H9 (cell line): ENCODE results near the gene CPM. TPM values are rescaled to one million over a fixed set of nuclear protein-coding genes. Genes with fewer than 3 reads are reported as not detected.

Experiments
- DNase-seq: peaks from one replicate; pipeline ENCODE4 v3.0.0-alpha.2; 2017
- H2AFZ ChIP-seq: one replicate; pipeline ENCODE4 v1.6.1; 2013; ENCODE audit warnings: mild to moderate bottlenecking, low read length, control low read depth, moderate library complexity
- H2AK5ac ChIP-seq: 2 replicates; pipeline ENCODE4 v1.6.1; 2013; ENCODE audit warnings: low read length, control low read depth, mixed read lengths; ENCODE audit not compliant: insufficient read length
- H2BK120ac ChIP-seq: one replicate; pipeline ENCODE4 v1.6.1; 2013; ENCODE audit warnings: low read depth, mild to moderate bottlenecking, low read length, control low read depth, inconsistent platforms; ENCODE audit not compliant: poor library complexity, severe bottlenecking
- H2BK12ac ChIP-seq: 2 replicates; pipeline ENCODE4 v1.6.1; 2013; ENCODE audit warnings: low read length, control low read depth, mixed read lengths, low read depth; ENCODE audit not compliant: insufficient read length
- H2BK15ac ChIP-seq: 2 replicates; pipeline ENCODE4 v1.6.1; 2013; ENCODE audit warnings: low read depth, low read length, control low read depth
- H2BK20ac ChIP-seq: one replicate; pipeline ENCODE4 v1.6.1; 2013; ENCODE audit warnings: low read depth, mild to moderate bottlenecking, low read length, control low read depth, inconsistent platforms; ENCODE audit not compliant: poor library complexity, severe bottlenecking
- H2BK5ac ChIP-seq: 2 replicates; pipeline ENCODE4 v1.6.1; 2013; ENCODE audit warnings: low read length, control low read depth, mixed read lengths; ENCODE audit not compliant: insufficient read length
- H3K14ac ChIP-seq: 2 replicates; pipeline ENCODE4 v1.6.1; 2013; ENCODE audit warnings: low read length, control low read depth; ENCODE audit not compliant: insufficient read depth
- H3K18ac ChIP-seq: 2 replicates; pipeline ENCODE4 v1.6.1; 2013; ENCODE audit warnings: low read depth, mild to moderate bottlenecking, mixed read lengths, low read length, control low read depth; ENCODE audit not compliant: insufficient read length
- H3K23ac ChIP-seq: 2 replicates; pipeline ENCODE4 v1.6.1; 2013; ENCODE audit warnings: low read length, control low read depth, mixed read lengths, low read depth; ENCODE audit not compliant: insufficient read length
- H3K23me2 ChIP-seq: 2 replicates; pipeline ENCODE4 v1.6.1; 2013; ENCODE audit warnings: low read depth, mild to moderate bottlenecking, mixed read lengths, low read length, control low read depth; ENCODE audit not compliant: insufficient read length, poor library complexity, severe bottlenecking
- H3K27ac ChIP-seq: 2 replicates; pipeline ENCODE4 v1.5.1; 2013; ENCODE audit warnings: low read length, control low read depth, mixed read lengths, low read depth; ENCODE audit not compliant: insufficient read length
- H3K27me3 ChIP-seq: 2 replicates; pipeline ENCODE4 v1.6.1; 2013; ENCODE audit warnings: low read length, control low read depth, inconsistent platforms; ENCODE audit not compliant: insufficient read depth
- H3K4ac ChIP-seq: 2 replicates; pipeline ENCODE4 v1.6.1; 2013; ENCODE audit warnings: low read depth, mild to moderate bottlenecking, control low read depth, inconsistent platforms, low read length, moderate library complexity
- H3K4me1 ChIP-seq: 2 replicates; pipeline ENCODE4 v1.6.1; 2013; ENCODE audit warnings: low read length, control low read depth, inconsistent platforms; ENCODE audit not compliant: insufficient read depth
- H3K4me2 ChIP-seq: 2 replicates; pipeline ENCODE4 v1.6.1; 2013; ENCODE audit warnings: low read length, control low read depth, mixed read lengths; ENCODE audit not compliant: insufficient read length, insufficient read depth
- H3K56ac ChIP-seq: 2 replicates; pipeline ENCODE4 v1.6.1; 2013; ENCODE audit warnings: low read depth, mild to moderate bottlenecking, mixed read lengths, low read length, control low read depth; ENCODE audit not compliant: insufficient read length
- H3K79me1 ChIP-seq: 2 replicates; pipeline ENCODE4 v1.6.1; 2013; ENCODE audit warnings: low read depth, mild to moderate bottlenecking, moderate library complexity, low read length, control low read depth, inconsistent platforms; ENCODE audit not compliant: insufficient read depth, poor library complexity, severe bottlenecking
- H3K79me2 ChIP-seq: 2 replicates; pipeline ENCODE4 v1.6.1; 2013; ENCODE audit warnings: low read length, control low read depth, inconsistent platforms; ENCODE audit not compliant: insufficient read depth
- H3K9ac ChIP-seq: 2 replicates; pipeline ENCODE4 v1.6.1; 2013; ENCODE audit warnings: low read length, control low read depth, mixed read lengths; ENCODE audit not compliant: insufficient read length; ENCODE audit errors: extremely low read depth
- H3K9me3 ChIP-seq: one replicate; pipeline ENCODE4 v1.6.1; 2013; ENCODE audit warnings: low read depth, low read length, inconsistent platforms; ENCODE audit not compliant: control insufficient read depth
- H3T11ph ChIP-seq: one replicate; pipeline ENCODE4 v1.6.1; 2013; ENCODE audit warnings: mild to moderate bottlenecking, low read length, control low read depth, inconsistent platforms
- H4K20me1 ChIP-seq: one replicate; pipeline ENCODE4 v1.6.1; 2013; ENCODE audit not compliant: control insufficient read depth, insufficient read length, insufficient read depth
- H4K5ac ChIP-seq: 2 replicates; pipeline ENCODE4 v1.6.1; 2013; ENCODE audit warnings: low read depth, mild to moderate bottlenecking, mixed read lengths, low read length, control low read depth; ENCODE audit not compliant: insufficient read length
- H4K8ac ChIP-seq: replicated peaks from 2 replicates; pipeline ENCODE4 v1.6.1; 2013; ENCODE audit warnings: low read length, control low read depth, mixed read lengths, low read depth; ENCODE audit not compliant: insufficient read length
- H4K91ac ChIP-seq: 2 replicates; pipeline ENCODE4 v1.6.1; 2013; ENCODE audit warnings: low read depth, mild to moderate bottlenecking, moderate library complexity, mixed read lengths, low read length, control low read depth; ENCODE audit not compliant: insufficient read length
- H3K27ac Mint-ChIP-seq, 3 experiments: 2 replicates in 2 of 3; 3 replicates in 1 of 3; pipeline ENCODE4 v1.8.0; 2020 to 2021; ENCODE audit warnings: mixed read lengths in 3 of 3, mild to moderate bottlenecking in 1 of 3, moderate library complexity in 1 of 3
- H3K27me3 Mint-ChIP-seq: 2 replicates; pipeline ENCODE4 v1.8.0; 2021; ENCODE audit warnings: low read depth, mild to moderate bottlenecking, moderate library complexity, mixed read lengths
- H3K36me3 Mint-ChIP-seq, 3 experiments: 2 replicates in 2 of 3; 3 replicates in 1 of 3; pipeline ENCODE4 v1.8.0; 2020 to 2021; ENCODE audit warnings: low read depth in 3 of 3, mixed read lengths in 3 of 3; ENCODE audit not compliant: insufficient read depth in 1 of 3
- H3K4me1 Mint-ChIP-seq, 2 experiments: 2 replicates each; pipeline ENCODE4 v1.8.0; 2020; ENCODE audit warnings: mixed read lengths in 2 of 2
- H3K4me3 Mint-ChIP-seq, 2 experiments: 2 replicates in 1 of 2; 3 replicates in 1 of 2; pipeline ENCODE4 v1.8.0; 2020 to 2021; ENCODE audit warnings: mild to moderate bottlenecking in 2 of 2, mixed read lengths in 2 of 2, moderate library complexity in 1 of 2
- H3K9me3 Mint-ChIP-seq, 2 experiments: 2 replicates in 1 of 2; 3 replicates in 1 of 2; pipeline ENCODE4 v1.8.0; 2020; ENCODE audit warnings: mild to moderate bottlenecking in 2 of 2, mixed read lengths in 2 of 2, moderate library complexity in 1 of 2
- CTCF ChIP-seq: fragments of 200-600 bp; sonication (generic); conservative IDR thresholded peaks from 3 replicates; pipeline ENCODE4 v1.8.0; 2021; ENCODE audit warnings: antibody characterized with exemption, mild to moderate bottlenecking
- total RNA-seq: library from RNA; stranded (reverse); gene quantifications from 2 replicates; pipeline ENCODE4 v1.2.1, GENCODE V29; 2021

Gene CPM
- total RNA-seq, 1 experiment from 2014 or later, result 1.2 TPM

GRCh38 chr12:68940731-68941130, 7.8 kb upstream of the CPM start:
- H3K79me2 ChIP-seq, result no peaks in the 10 kb centered on the region
- no peak overlapping the region for H3K4me2 ChIP-seq
- H2BK20ac ChIP-seq, result no peak overlapping the region
- no peak overlapping the region for H4K8ac ChIP-seq
- no peak overlapping the region for H2BK120ac ChIP-seq
- H4K91ac ChIP-seq, result no peak overlapping the region
- no peak overlapping the region for H2BK15ac ChIP-seq
- H3K79me1 ChIP-seq, result no peaks in the 10 kb centered on the region
- no peaks in the 10 kb centered on the region for H3K9me3 ChIP-seq
- Mint-ChIP-seq H3K9me3 (no peaks in the 10 kb centered on the region), H3K27ac (no peak overlapping the region), H3K27me3 (peaks cover 3% of the 10 kb centered on the region), H3K4me1 (peaks cover 4% of the 10 kb centered on the region in 2 experiments), H3K36me3 (no peaks in the 10 kb centered on the region), H3K4me3 (no peak overlapping the region)
- no peak for TF ChIP-seq CTCF
- no peaks in the 10 kb centered on the region for H3K27me3 ChIP-seq
- no peak overlapping the region for H2BK5ac ChIP-seq
- no peak for DNase-seq
- H3K18ac ChIP-seq, result no peak overlapping the region
- H3K23ac ChIP-seq, result no peak overlapping the region
- no peak overlapping the region for H3K14ac ChIP-seq
- H3T11ph ChIP-seq, result no peak overlapping the region
- H2AFZ ChIP-seq, result no peak overlapping the region
- no peaks in the 10 kb centered on the region for H3K4me1 ChIP-seq
- no peaks in the 10 kb centered on the region for H4K20me1 ChIP-seq
- no peak overlapping the region for H3K9ac ChIP-seq
- H3K56ac ChIP-seq, result no peak overlapping the region
- no peaks in the 10 kb centered on the region for H3K23me2 ChIP-seq
- no peak overlapping the region for H2AK5ac ChIP-seq
- H3K4ac ChIP-seq, result no peak overlapping the region
- H2BK12ac ChIP-seq, result no peak overlapping the region
- H3K27ac ChIP-seq, result no peak overlapping the region
- H4K5ac ChIP-seq, result no peak overlapping the region
